ENCODE data around the gene RAC3. TPM values are rescaled to one million over a fixed set of nuclear protein-coding genes. Genes with fewer than 3 reads are reported as not detected.

RAC3 gene
- polyA plus RNA-seq, 1 donor (not counting 4 experiments of a cell fraction or from before 2014, with no cell fraction given) = 12.3 TPM

- FAIRE-seq (no peak), DNase-seq (ENCODE audit: low read depth, low spot score) (no peak)
- Histone ChIP-seq H3K79me2 (ENCODE audit: control insufficient read depth, insufficient read depth, low read length) (no peaks in the 10 kb centered on the region), H3K9me3 (ENCODE audit: control insufficient read depth, low read depth, low read length) (no peaks in the 10 kb centered on the region), H3K4me3 (ENCODE audit: control insufficient read depth in 2 of 3, extremely low read depth in 1 of 3, insufficient read depth in 2 of 3, low read depth in 1 of 3, low read length in 3 of 3) (peak overlapping the region; percentile 55 to 87 (median 70)), H3K27me3 (ENCODE audit: control insufficient read depth, extremely low read depth, insufficient read depth, low read length) (no peaks in the 10 kb centered on the region), H3K27ac (ENCODE audit: control insufficient read depth, insufficient read depth, low read length) (peak overlapping the region; percentile 43), H3K4me1 (ENCODE audit: control insufficient read depth, extremely low read depth, insufficient read depth, low read length) (peaks cover 17% of the 10 kb centered on the region), H3K9me1 (ENCODE audit: control insufficient read depth, extremely low read depth, insufficient read depth, low read length) (no peaks in the 10 kb centered on the region), H3K9ac (ENCODE audit: control insufficient read depth, extremely low read depth, insufficient read depth, low read length) (peak overlapping the region; percentile 78), H3K4me2 (ENCODE audit: control insufficient read depth, extremely low read depth, insufficient read depth, low read depth, low read length) (peak overlapping the region; percentile 96), H2AFZ (ENCODE audit: control insufficient read depth, low read length) (peak overlapping the region; percentile 61), H3K36me3 (ENCODE audit: control insufficient read depth in 2 of 2, extremely low read depth in 1 of 2, insufficient read depth in 2 of 2, low read length in 2 of 2) (peaks cover 1 to 4% of the 10 kb centered on the region in 2 experiments), H4K20me1 (ENCODE audit: control insufficient read depth, extremely low read depth, insufficient read depth, low read length) (no peaks in the 10 kb centered on the region)
- TF ChIP-seq EZH2 (IDR thresholded peaks at IDR 0.05; ENCODE audit: low read length) (no peak), CTCF (optimal IDR thresholded peaks at IDR 0.05 in 1 of 3, IDR thresholded peaks at IDR 0.05 in 1 of 3, conservative IDR thresholded peaks at IDR 0.05 in 1 of 3; ENCODE audit: extremely low read depth in 1 of 3, insufficient read depth in 2 of 3, low read length in 3 of 3) (no peak)
- dilution Hi-C loops (cut with MboI; ENCODE audit: extremely low pct_ligation_motif_present, low sequenced_read_pairs) = no loop called here
These were observed 5.2 kb downstream of the RAC3 start for GRCh38 chr17:82036634-82037091.

- Histone ChIP-seq H3K9me3 (ENCODE audit: control insufficient read depth, low read depth, low read length) (no peaks in the 10 kb centered on the region), H3K4me3 (ENCODE audit: control insufficient read depth in 2 of 3, extremely low read depth in 1 of 3, insufficient read depth in 2 of 3, low read depth in 1 of 3, low read length in 3 of 3) (peak within 1 kb of the TSS; percentile 55 to 87 (median 70)), H3K9ac (ENCODE audit: control insufficient read depth, extremely low read depth, insufficient read depth, low read length) (peak within 1 kb of the TSS; percentile 78), H3K9me1 (ENCODE audit: control insufficient read depth, extremely low read depth, insufficient read depth, low read length) (no peaks in the 10 kb centered on the region), H2AFZ (ENCODE audit: control insufficient read depth, low read length) (peak within 1 kb of the TSS; percentile 73), H3K36me3 (ENCODE audit: control insufficient read depth in 2 of 2, extremely low read depth in 1 of 2, insufficient read depth in 2 of 2, low read length in 2 of 2) (peaks cover 1 to 4% of the 10 kb centered on the region in 2 experiments), H3K79me2 (ENCODE audit: control insufficient read depth, insufficient read depth, low read length) (no peaks in the 10 kb centered on the region), H4K20me1 (ENCODE audit: control insufficient read depth, extremely low read depth, insufficient read depth, low read length) (no peaks in the 10 kb centered on the region), H3K27me3 (ENCODE audit: control insufficient read depth, extremely low read depth, insufficient read depth, low read length) (no peaks in the 10 kb centered on the region), H3K4me1 (ENCODE audit: control insufficient read depth, extremely low read depth, insufficient read depth, low read length) (peaks cover 14% of the 10 kb centered on the region), H3K4me2 (ENCODE audit: control insufficient read depth, extremely low read depth, insufficient read depth, low read depth, low read length) (peak within 1 kb of the TSS; percentile 96), H3K27ac (ENCODE audit: control insufficient read depth, insufficient read depth, low read length) (peak within 1 kb of the TSS; percentile 43)
- FAIRE-seq = no peak
- dilution Hi-C loops (cut with MboI; ENCODE audit: extremely low pct_ligation_motif_present, low sequenced_read_pairs) = no loop called here
- TF ChIP-seq EZH2 (IDR thresholded peaks at IDR 0.05; ENCODE audit: low read length) (no peak), CTCF (optimal IDR thresholded peaks at IDR 0.05 in 1 of 3, IDR thresholded peaks at IDR 0.05 in 1 of 3, conservative IDR thresholded peaks at IDR 0.05 in 1 of 3; ENCODE audit: extremely low read depth in 1 of 3, insufficient read depth in 2 of 3, low read length in 3 of 3) (peak; percentile 59 to 96 (median 82))
- no peak for DNase-seq (ENCODE audit: low read depth, low spot score)
These were observed 5.8 kb downstream of the RAC3 start, which contains the start of gene DCXR for GRCh38 chr17:82037092-82037888. Gene DCXR, minus strand, starts transcription at chr17:82037697. Its CDS starts 15 bp downstream, at chr17:82037682.
